ENCODE data around the gene DOCK1.

GRCh38 chr10:127275272-127275671 is 370.0 kb downstream of the DOCK1 start:
- TF ChIP-seq CTCF (IDR thresholded peaks at IDR 0.05; ENCODE audit: low read depth, low read length): no peak
- no peak for TF ChIP-seq POLR2A (IDR thresholded peaks at IDR 0.05; ENCODE audit: extremely low read depth, insufficient read length)

Measured in NB4 (cell line).